GM18870 (cell line): Measurements from ENCODE around the gene DSCAM.

Experiments used
- ATAC-seq: cut with Tn5 transposase; IDR thresholded peaks from one replicate; pipeline ENCODE4 v1.9.1; 2021; ENCODE audit warnings: moderate library complexity; ENCODE audit not compliant: unreplicated experiment

The DSCAM gene

GRCh38 chr21:40671716-40672115 is 175.2 kb downstream of the DSCAM start:
- no peak for ATAC-seq

GRCh38 chr21:40668555-40669275 is 178.2 kb downstream of the DSCAM start:
- no peak for ATAC-seq

- no peak for ATAC-seq
These were observed 179.0 kb downstream of the DSCAM start for GRCh38 chr21:40667967-40668366.

GRCh38 chr21:40662889-40663288 is 184.1 kb downstream of the DSCAM start:
- no peak for ATAC-seq

- ATAC-seq: no peak
These were observed 186.5 kb downstream of the DSCAM start for GRCh38 chr21:40660461-40660860.

- no peak for ATAC-seq
These were observed 188.6 kb downstream of the DSCAM start for GRCh38 chr21:40658311-40658710.

- no peak for ATAC-seq
These were observed 194.5 kb downstream of the DSCAM start for GRCh38 chr21:40652436-40652835.

GRCh38 chr21:40647706-40648105 is 199.3 kb downstream of the DSCAM start:
- ATAC-seq: no peak

- ATAC-seq: no peak
These were observed 200.3 kb downstream of the DSCAM start for GRCh38 chr21:40646651-40647050.

GRCh38 chr21:40641042-40641441 is 205.9 kb downstream of the DSCAM start:
- ATAC-seq: no peak

GRCh38 chr21:40640266-40640789 is 206.6 kb downstream of the DSCAM start:
- ATAC-seq: no peak

- ATAC-seq: no peak
These were observed 207.3 kb downstream of the DSCAM start for GRCh38 chr21:40639616-40640194.

- no peak for ATAC-seq
These were observed 208.3 kb downstream of the DSCAM start for GRCh38 chr21:40638466-40639251.

GRCh38 chr21:40636026-40636425 is 210.9 kb downstream of the DSCAM start:
- no peak for ATAC-seq

- no peak for ATAC-seq
These were observed 211.6 kb downstream of the DSCAM start for GRCh38 chr21:40635391-40635790.

- ATAC-seq: no peak
These were observed 212.8 kb downstream of the DSCAM start for GRCh38 chr21:40634141-40634540.

- ATAC-seq: no peak
These were observed 213.9 kb downstream of the DSCAM start for GRCh38 chr21:40633048-40633447.

GRCh38 chr21:40631211-40631610 is 215.7 kb downstream of the DSCAM start:
- no peak for ATAC-seq

- ATAC-seq: no peak
These were observed 221.0 kb downstream of the DSCAM start for GRCh38 chr21:40625991-40626390.

GRCh38 chr21:40623528-40623927 is 223.4 kb downstream of the DSCAM start:
- no peak for ATAC-seq

GRCh38 chr21:40622531-40622930 is 224.4 kb downstream of the DSCAM start:
- ATAC-seq: no peak
